Measurements from ENCODE around the gene CNOT6.
A peak's percentile ranks its signal among the peaks of the same experiment; 100 is the strongest.

Gene CNOT6

GRCh38 chr5:180623411-180623834 lies 129.2 kb downstream of the CNOT6 start (continued):
- no peak for TF ChIP-seq KLF1 (tag by site-specific recombination; IDR thresholded peaks at IDR 0.05)

- H3K36me3 ChIP-seq (ENCODE audit: control insufficient read depth in 2 of 2, insufficient read depth in 1 of 2, low read length in 2 of 2): peaks cover 0 to 3% of the 10 kb centered on the region in 2 experiments; a peak in 1 of 3 replicates
- no peak for TF ChIP-seq ZNF558 (tag by site-specific recombination; IDR thresholded peaks at IDR 0.05)
- TF ChIP-seq ZNF529 (tag by site-specific recombination; IDR thresholded peaks at IDR 0.05; ENCODE audit: insufficient replicate concordance): no peak
- no peak for TF ChIP-seq ZNF639 (tag by site-specific recombination; IDR thresholded peaks at IDR 0.05)
- no peak for TF ChIP-seq ZNF837 (tag by site-specific recombination; IDR thresholded peaks at IDR 0.05)
- no peak for TF ChIP-seq ZNF660 (tag by site-specific recombination; IDR thresholded peaks at IDR 0.05)
- TF ChIP-seq ZNF23 (tag by site-specific recombination; IDR thresholded peaks at IDR 0.05; ENCODE audit: borderline replicate concordance): no peak
- no peak for TF ChIP-seq ZFP3 (tag by site-specific recombination; IDR thresholded peaks at IDR 0.05; ENCODE audit: low read depth)
- no peak for TF ChIP-seq ZNF221 (tag by site-specific recombination; IDR thresholded peaks at IDR 0.05; ENCODE audit: borderline replicate concordance)
- TF ChIP-seq ZNF488 (tag by site-specific recombination; IDR thresholded peaks at IDR 0.05): no peak
- TF ChIP-seq ZNF366 (tag by site-specific recombination; conservative IDR thresholded peaks at IDR 0.05): no peak
- no peak for TF ChIP-seq ZBTB20 (tag by site-specific recombination; IDR thresholded peaks at IDR 0.05)
- TF ChIP-seq ZNF555 (tag by site-specific recombination; conservative IDR thresholded peaks at IDR 0.05): no peak
- no peak for TF ChIP-seq ZNF350 (tag by site-specific recombination; IDR thresholded peaks at IDR 0.05)
- TF ChIP-seq ZBTB48 (tag by site-specific recombination; IDR thresholded peaks at IDR 0.05): no peak
- no peak overlapping the region for H3K4me3 ChIP-seq (ENCODE audit: low read depth, low read length)
- ChIA-PET CTCF (interaction anchor here (0.6 to 1.7 kb wide), 3 partner anchors 12 to 18 kb away, joined by 3 to 4 read pairs (median 3); no protein-coding TSS in a partner anchor), POLR2A (no interaction called here)
- H3K27ac ChIP-seq (ENCODE audit: extremely low read depth, low read depth, low read length): no peak overlapping the region
- H3K9me3 ChIP-seq (ENCODE audit: control insufficient read depth, insufficient read depth, low read depth, low read length): no peaks in the 10 kb centered on the region
- no peaks in the 10 kb centered on the region; the same call in 1 of the 2 replicates for H3K4me1 ChIP-seq (ENCODE audit: control insufficient read depth, insufficient read depth, low read length)
These were observed 129.7 kb downstream of the CNOT6 start for GRCh38 chr5:180623844-180624243.

DNA sequence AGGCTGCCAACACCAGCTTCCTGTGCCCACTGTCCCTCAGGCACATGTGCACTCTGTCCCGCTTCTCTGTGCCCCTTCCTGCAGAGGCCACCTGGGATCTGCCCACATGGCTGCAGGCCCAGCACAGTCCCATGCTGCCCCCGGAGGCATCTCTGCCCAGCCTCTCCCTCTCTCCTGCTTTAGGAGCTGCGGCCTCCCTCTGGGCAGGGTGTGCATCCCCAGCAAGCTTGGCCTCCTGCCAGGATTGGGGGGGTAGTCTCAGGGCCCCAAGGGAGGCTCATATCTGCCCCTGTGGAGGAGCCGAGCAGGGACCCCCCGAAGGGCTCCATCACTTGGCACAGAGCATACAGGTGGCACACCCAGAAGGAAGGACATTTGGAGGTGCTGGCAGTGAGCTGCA lies 130.4 kb downstream of the CNOT6 start:
- POLR2A ChIA-PET: no interaction called here
- Histone ChIP-seq H3K9me3 (ENCODE audit: control insufficient read depth, insufficient read depth, low read depth, low read length) (no peaks in the 10 kb centered on the region), H3K4me3 (ENCODE audit: low read depth, low read length) (no peak overlapping the region), H3K36me3 (ENCODE audit: control insufficient read depth in 2 of 2, insufficient read depth in 1 of 2, low read length in 2 of 2) (peaks cover 0 to 3% of the 10 kb centered on the region in 2 experiments; a peak in 1 of 3 replicates), H3K27ac (ENCODE audit: extremely low read depth, low read depth, low read length) (no peak overlapping the region), H3K4me1 (ENCODE audit: control insufficient read depth, insufficient read depth, low read length) (no peaks in the 10 kb centered on the region; the same call in 1 of the 2 replicates)
- peak; percentile 95 for TF ChIP-seq GLIS1 (tag by site-specific recombination; IDR thresholded peaks at IDR 0.05)
- peak; percentile 52 for TF ChIP-seq ZIC2 (tag by site-specific recombination; IDR thresholded peaks at IDR 0.05)
- TF ChIP-seq GLIS2 (tag by site-specific recombination; IDR thresholded peaks at IDR 0.05): peak; percentile 50; the same call in 1 of the 2 replicates
- no peak for TF ChIP-seq ZNF202 (tag by site-specific recombination; IDR thresholded peaks at IDR 0.05; ENCODE audit: borderline replicate concordance)
- TF ChIP-seq, protein P1, sequence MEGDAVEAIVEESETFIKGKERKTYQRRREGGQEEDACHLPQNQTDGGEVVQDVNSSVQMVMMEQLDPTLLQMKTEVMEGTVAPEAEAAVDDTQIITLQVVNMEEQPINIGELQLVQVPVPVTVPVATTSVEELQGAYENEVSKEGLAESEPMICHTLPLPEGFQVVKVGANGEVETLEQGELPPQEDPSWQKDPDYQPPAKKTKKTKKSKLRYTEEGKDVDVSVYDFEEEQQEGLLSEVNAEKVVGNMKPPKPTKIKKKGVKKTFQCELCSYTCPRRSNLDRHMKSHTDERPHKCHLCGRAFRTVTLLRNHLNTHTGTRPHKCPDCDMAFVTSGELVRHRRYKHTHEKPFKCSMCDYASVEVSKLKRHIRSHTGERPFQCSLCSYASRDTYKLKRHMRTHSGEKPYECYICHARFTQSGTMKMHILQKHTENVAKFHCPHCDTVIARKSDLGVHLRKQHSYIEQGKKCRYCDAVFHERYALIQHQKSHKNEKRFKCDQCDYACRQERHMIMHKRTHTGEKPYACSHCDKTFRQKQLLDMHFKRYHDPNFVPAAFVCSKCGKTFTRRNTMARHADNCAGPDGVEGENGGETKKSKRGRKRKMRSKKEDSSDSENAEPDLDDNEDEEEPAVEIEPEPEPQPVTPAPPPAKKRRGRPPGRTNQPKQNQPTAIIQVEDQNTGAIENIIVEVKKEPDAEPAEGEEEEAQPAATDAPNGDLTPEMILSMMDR (tag by site-specific recombination; IDR thresholded peaks at IDR 0.05): 0 out of 2 replicates have a peak, but pooled peaks have one; percentile 19
- CTCF ChIA-PET: interaction anchor here (0.6 to 1.7 kb wide), 3 partner anchors 12 to 19 kb away, joined by 3 to 4 read pairs (median 3); no protein-coding TSS in a partner anchor
